ENCODE results near the gene TNRC6C. TPM values are rescaled to one million over a fixed set of nuclear protein-coding genes. Genes with fewer than 3 reads are reported as not detected.
"Not testable (repeated sequence)": the region's sequence is repeated elsewhere in the genome, so short reads cannot be mapped to it uniquely, and the experiment has no call there.

The TNRC6C gene
- total and polyA plus RNA-seq, 8 donors: 14.0 to 20.3 (median 16.6) TPM

- H3K36me3 ChIP-seq: peaks cover 0 to 85% of the 10 kb centered on the region in 2 donors
- H3K27ac ChIP-seq: no peak overlapping the region
- TF ChIP-seq, protein P1, sequence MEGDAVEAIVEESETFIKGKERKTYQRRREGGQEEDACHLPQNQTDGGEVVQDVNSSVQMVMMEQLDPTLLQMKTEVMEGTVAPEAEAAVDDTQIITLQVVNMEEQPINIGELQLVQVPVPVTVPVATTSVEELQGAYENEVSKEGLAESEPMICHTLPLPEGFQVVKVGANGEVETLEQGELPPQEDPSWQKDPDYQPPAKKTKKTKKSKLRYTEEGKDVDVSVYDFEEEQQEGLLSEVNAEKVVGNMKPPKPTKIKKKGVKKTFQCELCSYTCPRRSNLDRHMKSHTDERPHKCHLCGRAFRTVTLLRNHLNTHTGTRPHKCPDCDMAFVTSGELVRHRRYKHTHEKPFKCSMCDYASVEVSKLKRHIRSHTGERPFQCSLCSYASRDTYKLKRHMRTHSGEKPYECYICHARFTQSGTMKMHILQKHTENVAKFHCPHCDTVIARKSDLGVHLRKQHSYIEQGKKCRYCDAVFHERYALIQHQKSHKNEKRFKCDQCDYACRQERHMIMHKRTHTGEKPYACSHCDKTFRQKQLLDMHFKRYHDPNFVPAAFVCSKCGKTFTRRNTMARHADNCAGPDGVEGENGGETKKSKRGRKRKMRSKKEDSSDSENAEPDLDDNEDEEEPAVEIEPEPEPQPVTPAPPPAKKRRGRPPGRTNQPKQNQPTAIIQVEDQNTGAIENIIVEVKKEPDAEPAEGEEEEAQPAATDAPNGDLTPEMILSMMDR (IDR thresholded peaks at IDR 0.05): peak; percentile 99 to 100
- H3K4me3 ChIP-seq: no peak overlapping the region
- peaks cover 0 to 26% of the 10 kb centered on the region in 2 donors for H3K4me1 ChIP-seq
- DNase-seq (peak in 3 of 4 donors; percentile 62 to 96 (median 72)), ATAC-seq (peak; percentile 88)
- no peaks in the 10 kb centered on the region for H3K27me3 ChIP-seq
- no peaks in the 10 kb centered on the region for H3K9me3 ChIP-seq
- intact Hi-C loops (cut with DNase I): no loop called here
Measured at GRCh38 chr17:78112518-78113471, 154.3 kb downstream of the TNRC6C start.

DNA sequence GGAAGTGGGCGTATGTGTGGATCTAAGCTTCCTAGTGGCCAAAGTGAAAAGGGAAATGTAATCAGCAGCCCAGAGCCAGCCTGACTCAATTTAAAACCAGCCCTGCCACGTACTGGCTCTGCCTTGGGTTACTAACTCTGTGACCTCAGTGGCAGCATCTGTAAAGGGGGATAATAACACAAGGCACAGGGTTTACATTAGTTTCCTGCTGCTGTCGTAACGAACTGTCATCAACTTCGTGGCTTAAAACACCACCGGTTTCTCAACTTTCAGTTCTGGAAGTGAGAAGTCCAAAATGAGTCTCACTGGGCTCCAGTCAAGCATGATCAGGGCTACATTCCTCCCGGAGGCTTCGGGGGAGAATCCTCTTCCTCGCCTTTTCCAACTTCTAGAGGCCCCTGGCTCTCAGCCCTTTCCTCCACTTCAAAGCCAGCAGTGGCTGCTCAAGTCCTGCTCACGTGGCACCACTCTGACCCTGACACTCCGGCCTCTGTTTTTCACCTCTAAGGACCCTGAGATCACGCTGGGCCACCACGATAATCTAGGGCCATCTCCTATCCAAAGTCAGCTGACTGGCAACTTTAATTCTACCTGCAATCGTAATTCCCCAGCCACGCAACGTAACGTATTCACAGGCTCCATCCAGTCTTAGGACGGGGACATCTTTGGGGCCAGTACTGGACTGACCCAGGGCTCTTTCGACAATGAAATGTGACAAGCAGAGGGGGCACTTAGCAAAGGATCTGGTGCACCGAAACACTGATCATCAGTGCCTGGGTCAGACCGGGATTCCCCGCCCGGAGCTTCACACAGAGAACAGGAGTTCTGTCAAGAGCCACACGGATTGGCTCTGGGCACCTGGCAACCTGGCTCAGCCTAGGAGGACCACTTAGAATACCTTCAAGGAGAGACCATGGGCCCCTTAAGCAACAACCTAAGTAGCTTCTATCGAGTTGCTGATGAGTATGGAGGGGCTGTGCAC, 155.6 kb downstream of the TNRC6C start:
- peak in 1 of 4 donors; percentile 31 for DNase-seq
- intact Hi-C loops (cut with DNase I): no loop called here
- peaks cover 0 to 83% of the 10 kb centered on the region in 2 donors for H3K36me3 ChIP-seq
- peak; percentile 3 for ATAC-seq
- H3K4me3 ChIP-seq: no peak overlapping the region
- peaks cover 0 to 36% of the 10 kb centered on the region in 2 donors for H3K4me1 ChIP-seq
- TF ChIP-seq, protein P1 (IDR thresholded peaks at IDR 0.05): no peak
- H3K27ac ChIP-seq: peak overlapping the region in 1 of 2 donors; percentile 34
- no peaks in the 10 kb centered on the region for H3K27me3 ChIP-seq
- no peaks in the 10 kb centered on the region for H3K9me3 ChIP-seq

GRCh38 chr17:78114831-78115723, 156.6 kb downstream of the TNRC6C start:
- TF ChIP-seq, protein P1 (IDR thresholded peaks at IDR 0.05): no peak
- no peak overlapping the region for H3K4me3 ChIP-seq
- peaks cover 0 to 36% of the 10 kb centered on the region in 2 donors for H3K4me1 ChIP-seq
- intact Hi-C loops (cut with DNase I): no loop called here
- DNase-seq (peak in 1 of 4 donors; percentile 45), ATAC-seq (no peak)
- H3K36me3 ChIP-seq: peaks cover 0 to 83% of the 10 kb centered on the region in 2 donors
- H3K27ac ChIP-seq: no peak overlapping the region
- no peaks in the 10 kb centered on the region for H3K9me3 ChIP-seq
- H3K27me3 ChIP-seq: no peaks in the 10 kb centered on the region

GRCh38 chr17:78115803-78116202, 157.3 kb downstream of the TNRC6C start:
- ATAC-seq; H3K9me3 ChIP-seq; intact Hi-C loops (cut with DNase I); H3K27ac ChIP-seq; H3K27me3 ChIP-seq; H3K4me3 ChIP-seq: not testable (repeated sequence)
- DNase-seq: peak in 1 of 4 donors; percentile 76
- H3K4me1 ChIP-seq: peaks cover 0 to 38% of the 10 kb centered on the region in 2 donors
- H3K36me3 ChIP-seq: peaks cover 0 to 83% of the 10 kb centered on the region in 2 donors

- TF ChIP-seq, protein P1 (IDR thresholded peaks at IDR 0.05): no peak
- H3K27ac ChIP-seq: no peak overlapping the region
- H3K27me3 ChIP-seq: no peaks in the 10 kb centered on the region
- H3K36me3 ChIP-seq: peaks cover 0 to 83% of the 10 kb centered on the region in 2 donors
- H3K4me3 ChIP-seq: no peak overlapping the region
- intact Hi-C loops (cut with DNase I): no loop called here
- ATAC-seq: no peak
- peaks cover 0 to 44% of the 10 kb centered on the region in 2 donors for H3K4me1 ChIP-seq
- H3K9me3 ChIP-seq: no peaks in the 10 kb centered on the region
- DNase-seq: no peak
Measured at GRCh38 chr17:78116411-78116810, 157.9 kb downstream of the TNRC6C start.
